Measurements from ENCODE around the gene FUT7.

- TF ChIP-seq, protein P1, sequence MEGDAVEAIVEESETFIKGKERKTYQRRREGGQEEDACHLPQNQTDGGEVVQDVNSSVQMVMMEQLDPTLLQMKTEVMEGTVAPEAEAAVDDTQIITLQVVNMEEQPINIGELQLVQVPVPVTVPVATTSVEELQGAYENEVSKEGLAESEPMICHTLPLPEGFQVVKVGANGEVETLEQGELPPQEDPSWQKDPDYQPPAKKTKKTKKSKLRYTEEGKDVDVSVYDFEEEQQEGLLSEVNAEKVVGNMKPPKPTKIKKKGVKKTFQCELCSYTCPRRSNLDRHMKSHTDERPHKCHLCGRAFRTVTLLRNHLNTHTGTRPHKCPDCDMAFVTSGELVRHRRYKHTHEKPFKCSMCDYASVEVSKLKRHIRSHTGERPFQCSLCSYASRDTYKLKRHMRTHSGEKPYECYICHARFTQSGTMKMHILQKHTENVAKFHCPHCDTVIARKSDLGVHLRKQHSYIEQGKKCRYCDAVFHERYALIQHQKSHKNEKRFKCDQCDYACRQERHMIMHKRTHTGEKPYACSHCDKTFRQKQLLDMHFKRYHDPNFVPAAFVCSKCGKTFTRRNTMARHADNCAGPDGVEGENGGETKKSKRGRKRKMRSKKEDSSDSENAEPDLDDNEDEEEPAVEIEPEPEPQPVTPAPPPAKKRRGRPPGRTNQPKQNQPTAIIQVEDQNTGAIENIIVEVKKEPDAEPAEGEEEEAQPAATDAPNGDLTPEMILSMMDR (IDR thresholded peaks at IDR 0.05; ENCODE audit: insufficient read depth, low read length, poor library complexity, severe bottlenecking) = no peak
- no peak for TF ChIP-seq EZH2phosphoT487 (conservative IDR thresholded peaks at IDR 0.05; ENCODE audit: low read length)
These were observed 33.6 kb upstream of the FUT7 start for GRCh38 chr9:137065336-137065967.

All from SU-DHL-6 (cell line).